HEK293 (cell line): ENCODE data around the gene LRRC70.

ENCODE experiments used
- CTCF ChIA-PET: fragments of 350-600 bp; formaldehyde crosslinking; extraction: SDS; loops from one replicate; lab custom pipeline; 2021; ENCODE audit warnings: antibody characterized with exemption; lab: Yijun Ruan, JAX
- POLR2A ChIA-PET: fragments of 300-600 bp; formaldehyde crosslinking; extraction: SDS; loops from one replicate; lab custom pipeline; 2020; ENCODE audit warnings: antibody characterized with exemption, inconsistent platforms; lab: Yijun Ruan, JAX
- H3K27ac ChIP-seq: fragments of 200-500 bp; sonication (Bioruptor generic); 2 replicates; pipeline ENCODE4 v1.5.1; 2014; ENCODE audit warnings: low read depth, low read length, control low read depth, inconsistent platforms; ENCODE audit errors: extremely low read depth
- H3K36me3 ChIP-seq, 2 experiments: fragments of 200-500 bp in 1 of 2; sonication (Bioruptor generic) in 1 of 2; 1 replicate in 1 of 2; 2 replicates in 1 of 2; pipeline ENCODE4 v1.5.1; 2014 to 2017; ENCODE audit warnings: inconsistent platforms in 2 of 2, low read length in 2 of 2; ENCODE audit not compliant: control insufficient read depth in 2 of 2, insufficient read depth in 1 of 2
- H3K4me1 ChIP-seq: fragments of 200-500 bp; sonication (Bioruptor generic); 2 replicates; pipeline ENCODE4 v1.5.1; 2014; ENCODE audit warnings: mild to moderate bottlenecking, low read length, inconsistent platforms; ENCODE audit not compliant: control insufficient read depth, insufficient read depth
- H3K4me3 ChIP-seq: 2 replicates; pipeline ENCODE4 v1.5.1; 2011; ENCODE audit warnings: low read depth, mild to moderate bottlenecking, control low read depth, low read length, moderate library complexity
- H3K9me3 ChIP-seq: fragments of 200-500 bp; sonication (Bioruptor generic); 2 replicates; pipeline ENCODE4 v1.5.1; 2014; ENCODE audit warnings: low read depth, low read length, inconsistent platforms; ENCODE audit not compliant: control insufficient read depth, insufficient read depth
- GLI2 ChIP-seq: fragments of 450-650 bp; formaldehyde crosslinking; IDR thresholded peaks from 2 replicates; pipeline ENCODE4; 2017; ENCODE audit warnings: missing biosample characterization, missing genetic modification characterization, low read depth, borderline replicate concordance
- MYNN ChIP-seq: fragments of 450-650 bp; formaldehyde crosslinking; IDR thresholded peaks from 2 replicates; pipeline ENCODE4 v1.5.1; 2016; ENCODE audit warnings: missing biosample characterization, missing genetic modification characterization, borderline replicate concordance
- MZF1 ChIP-seq: fragments of 450-650 bp; formaldehyde crosslinking; IDR thresholded peaks from 2 replicates; pipeline ENCODE4 v1.5.1; 2017; ENCODE audit warnings: missing biosample characterization, missing genetic modification characterization, borderline replicate concordance
- PRDM10 ChIP-seq: fragments of 450-650 bp; formaldehyde crosslinking; IDR thresholded peaks from 2 replicates; pipeline ENCODE4 v1.5.1; 2016; ENCODE audit warnings: missing biosample characterization, missing genetic modification characterization
- SCRT2 ChIP-seq: fragments of 450-650 bp; formaldehyde crosslinking; IDR thresholded peaks from 2 replicates; pipeline ENCODE4 v1.5.1; 2016; ENCODE audit warnings: missing biosample characterization, missing genetic modification characterization
- ZBTB17 ChIP-seq: fragments of 450-650 bp; formaldehyde crosslinking; IDR thresholded peaks from 2 replicates; pipeline ENCODE4 v1.5.1; 2016; ENCODE audit warnings: missing biosample characterization, missing genetic modification characterization
- ZNF10 ChIP-seq: fragments of 450-650 bp; formaldehyde crosslinking; IDR thresholded peaks from 2 replicates; pipeline ENCODE4 v1.5.1; 2017; ENCODE audit warnings: missing biosample characterization, missing genetic modification characterization
- ZNF112 ChIP-seq: fragments of 450-650 bp; formaldehyde crosslinking; IDR thresholded peaks from 2 replicates; pipeline ENCODE4 v1.5.0; 2017; ENCODE audit warnings: missing biosample characterization, missing genetic modification characterization
- ZNF132 ChIP-seq: fragments of 450-650 bp; formaldehyde crosslinking; IDR thresholded peaks from 2 replicates; pipeline ENCODE4 v1.5.1; 2017; ENCODE audit warnings: missing biosample characterization, missing genetic modification characterization, borderline replicate concordance
- ZNF169 ChIP-seq: fragments of 450-650 bp; formaldehyde crosslinking; IDR thresholded peaks from 2 replicates; pipeline ENCODE4 v1.5.1; 2016; ENCODE audit warnings: missing biosample characterization, missing genetic modification characterization
- ZNF202 ChIP-seq: fragments of 450-650 bp; formaldehyde crosslinking; IDR thresholded peaks from 2 replicates; pipeline ENCODE4 v1.5.1; 2016; ENCODE audit warnings: missing biosample characterization, missing genetic modification characterization, borderline replicate concordance
- ZNF23 ChIP-seq: fragments of 450-650 bp; formaldehyde crosslinking; IDR thresholded peaks from 2 replicates; pipeline ENCODE4 v1.5.1; 2016; ENCODE audit warnings: missing biosample characterization, missing genetic modification characterization, borderline replicate concordance
- ZNF274 ChIP-seq, 2 experiments: fragments of 200-500 bp in 1 of 2; fragments of 450-650 bp in 1 of 2; sonication (Bioruptor generic) in 1 of 2; formaldehyde crosslinking in 1 of 2; IDR thresholded peaks; 2 replicates each; pipeline versions ENCODE4 v1.5.1 to v1.6.1; 2014 to 2016; ENCODE audit warnings: borderline replicate concordance in 1 of 2, inconsistent platforms in 1 of 2, low read length in 1 of 2, missing biosample characterization in 1 of 2, missing genetic modification characterization in 1 of 2
- ZNF324 ChIP-seq: fragments of 450-650 bp; formaldehyde crosslinking; IDR thresholded peaks from 2 replicates; pipeline ENCODE4 v1.5.1; 2016; ENCODE audit warnings: missing biosample characterization, missing genetic modification characterization
- ZNF362 ChIP-seq: fragments of 450-650 bp; formaldehyde crosslinking; IDR thresholded peaks from 2 replicates; pipeline ENCODE4 v1.5.1; 2016; ENCODE audit warnings: missing biosample characterization, missing genetic modification characterization
- ZNF394 ChIP-seq: fragments of 450-650 bp; formaldehyde crosslinking; IDR thresholded peaks from 2 replicates; pipeline ENCODE4 v1.5.1; 2016; ENCODE audit warnings: missing biosample characterization, missing genetic modification characterization, mild to moderate bottlenecking, moderate library complexity, borderline replicate concordance
- ZNF426 ChIP-seq: fragments of 450-650 bp; formaldehyde crosslinking; IDR thresholded peaks from 2 replicates; pipeline ENCODE4 v1.5.1; 2017; ENCODE audit warnings: missing biosample characterization, missing genetic modification characterization, mild to moderate bottlenecking, inconsistent platforms, moderate library complexity
- ZNF510 ChIP-seq: fragments of 450-650 bp; formaldehyde crosslinking; IDR thresholded peaks from 2 replicates; pipeline ENCODE4 v1.5.1; 2018; ENCODE audit warnings: mild to moderate bottlenecking, missing genetic modification characterization, missing biosample characterization; ENCODE audit not compliant: insufficient replicate concordance
- ZNF529 ChIP-seq: fragments of 450-650 bp; formaldehyde crosslinking; IDR thresholded peaks from 2 replicates; pipeline ENCODE4 v1.5.1; 2017; ENCODE audit warnings: missing genetic modification characterization, missing biosample characterization; ENCODE audit not compliant: insufficient replicate concordance
- ZNF561 ChIP-seq: fragments of 450-650 bp; IDR thresholded peaks from 2 replicates; pipeline ENCODE4 v1.5.1; 2018; ENCODE audit warnings: missing biosample characterization, missing genetic modification characterization, borderline replicate concordance
- ZNF580 ChIP-seq: fragments of 450-650 bp; formaldehyde crosslinking; IDR thresholded peaks from 2 replicates; pipeline ENCODE4 v1.5.1; 2016; ENCODE audit warnings: missing biosample characterization, missing genetic modification characterization
- ZNF645 ChIP-seq: fragments of 450-650 bp; formaldehyde crosslinking; IDR thresholded peaks from 2 replicates; pipeline ENCODE4; 2016; ENCODE audit warnings: missing biosample characterization, missing genetic modification characterization
- ZNF777 ChIP-seq: fragments of 450-650 bp; formaldehyde crosslinking; IDR thresholded peaks from 2 replicates; pipeline ENCODE4 v1.5.1; 2017; ENCODE audit warnings: missing biosample characterization, missing genetic modification characterization, borderline replicate concordance
- ZNF792 ChIP-seq: fragments of 450-650 bp; formaldehyde crosslinking; IDR thresholded peaks from 2 replicates; pipeline ENCODE4 v1.5.1; 2016; ENCODE audit warnings: missing biosample characterization, missing genetic modification characterization

The LRRC70 gene

GRCh38 chr5:62561896-62562295 is 16.7 kb upstream of the LRRC70 start:
- CTCF ChIA-PET = no interaction called here
- TF ChIP-seq MZF1 (tag by site-specific recombination) = no peak
- no peak for TF ChIP-seq ZNF202 (tag by site-specific recombination)
- no peak for TF ChIP-seq ZNF362 (tag by site-specific recombination)
- no peak for TF ChIP-seq ZNF274 (IDR thresholded peaks at IDR 0.05; ENCODE audit: low read length)
- TF ChIP-seq ZNF274 (tag by site-specific recombination; IDR thresholded peaks at IDR 0.05; ENCODE audit: borderline replicate concordance) = no peak
- no peak for TF ChIP-seq ZNF324 (tag by site-specific recombination)
- TF ChIP-seq ZNF10 (tag by site-specific recombination) = no peak
- no peak for TF ChIP-seq ZNF23 (tag by site-specific recombination)

GRCh38 chr5:62562867-62563266 is 15.8 kb upstream of the LRRC70 start:
- ChIA-PET CTCF (no interaction called here), POLR2A (no interaction called here)
- TF ChIP-seq ZBTB17 (tag by site-specific recombination) (no peak), PRDM10 (tag by site-specific recombination) (no peak), ZNF132 (tag by site-specific recombination) (no peak), ZNF529 (no peak), ZNF426 (tag by site-specific recombination) (no peak), ZNF510 (no peak), GLI2 (tag by site-specific recombination) (no peak), ZNF169 (tag by site-specific recombination) (no peak), MYNN (tag by site-specific recombination) (no peak), ZNF112 (tag by site-specific recombination) (no peak), ZNF561 (tag by site-specific recombination) (no peak), ZNF202 (tag by site-specific recombination) (no peak), ZNF645 (no peak), ZNF792 (no peak), SCRT2 (tag by site-specific recombination) (no peak), ZNF394 (tag by site-specific recombination) (no peak), ZNF580 (tag by site-specific recombination) (no peak), ZNF777 (no peak)
- no peaks in the 10 kb centered on the region for H3K4me1 ChIP-seq
- no peak overlapping the region for H3K27ac ChIP-seq
- H3K36me3 ChIP-seq = peaks cover 18 to 25% of the 10 kb centered on the region in 2 experiments; a peak in 2 of 3 replicates
- H3K9me3 ChIP-seq = no peaks in the 10 kb centered on the region
- no peak overlapping the region for H3K4me3 ChIP-seq

More at GRCh38 chr5:62561896-62562295, 16.7 kb upstream of the LRRC70 start:
- Histone ChIP-seq H3K4me1 (no peaks in the 10 kb centered on the region), H3K9me3 (no peaks in the 10 kb centered on the region), H3K4me3 (no peak overlapping the region), H3K36me3 (peaks cover 14 to 25% of the 10 kb centered on the region in 2 experiments; a peak in 2 of 3 replicates), H3K27ac (no peak overlapping the region)
- POLR2A ChIA-PET = no interaction called here
